Epithelial cell of proximal tubule (primary cell): ENCODE results near the gene PREX1. TPM values are rescaled to one million over a fixed set of nuclear protein-coding genes. Genes with fewer than 3 reads are reported as not detected.

Experiments
- DNase-seq: peaks from one replicate; pipeline ENCODE4 v3.0.0-alpha.2; 2011; ENCODE audit warnings: low read depth
- H3K4me3 ChIP-seq: 2 replicates; pipeline ENCODE4 v1.5.1; 2011; ENCODE audit warnings: low read depth, mild to moderate bottlenecking, low read length
- total RNA-seq: library from RNA; depleted of rRNA; stranded (reverse); fragments of >200 nt; gene quantifications from 2 replicates; pipeline ENCODE4 v1.2.3, GENCODE V29; 2015
- TF ChIP-seq, protein P1 (sequence below): conservative IDR thresholded peaks from 2 replicates; pipeline ENCODE4 v1.5.1; 2012; ENCODE audit warnings: low read depth, mild to moderate bottlenecking, low read length

The PREX1 gene
- total RNA-seq, 1 donor from 2014 or later, result 4.7 TPM

GRCh38 chr20:48631114-48632016 is 196.4 kb downstream of the PREX1 start:
- TF ChIP-seq, protein P1, sequence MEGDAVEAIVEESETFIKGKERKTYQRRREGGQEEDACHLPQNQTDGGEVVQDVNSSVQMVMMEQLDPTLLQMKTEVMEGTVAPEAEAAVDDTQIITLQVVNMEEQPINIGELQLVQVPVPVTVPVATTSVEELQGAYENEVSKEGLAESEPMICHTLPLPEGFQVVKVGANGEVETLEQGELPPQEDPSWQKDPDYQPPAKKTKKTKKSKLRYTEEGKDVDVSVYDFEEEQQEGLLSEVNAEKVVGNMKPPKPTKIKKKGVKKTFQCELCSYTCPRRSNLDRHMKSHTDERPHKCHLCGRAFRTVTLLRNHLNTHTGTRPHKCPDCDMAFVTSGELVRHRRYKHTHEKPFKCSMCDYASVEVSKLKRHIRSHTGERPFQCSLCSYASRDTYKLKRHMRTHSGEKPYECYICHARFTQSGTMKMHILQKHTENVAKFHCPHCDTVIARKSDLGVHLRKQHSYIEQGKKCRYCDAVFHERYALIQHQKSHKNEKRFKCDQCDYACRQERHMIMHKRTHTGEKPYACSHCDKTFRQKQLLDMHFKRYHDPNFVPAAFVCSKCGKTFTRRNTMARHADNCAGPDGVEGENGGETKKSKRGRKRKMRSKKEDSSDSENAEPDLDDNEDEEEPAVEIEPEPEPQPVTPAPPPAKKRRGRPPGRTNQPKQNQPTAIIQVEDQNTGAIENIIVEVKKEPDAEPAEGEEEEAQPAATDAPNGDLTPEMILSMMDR, result no peak
- H3K4me3 ChIP-seq, result no peak overlapping the region
- DNase-seq, result no peak

- H3K4me3 ChIP-seq, result no peak overlapping the region
- DNase-seq, result no peak
- TF ChIP-seq, protein P1, result no peak
Observed at GRCh38 chr20:48630342-48631075, 197.3 kb downstream of the PREX1 start.

GRCh38 chr20:48629960-48630315 is 197.9 kb downstream of the PREX1 start:
- TF ChIP-seq, protein P1, result no peak

DNA sequence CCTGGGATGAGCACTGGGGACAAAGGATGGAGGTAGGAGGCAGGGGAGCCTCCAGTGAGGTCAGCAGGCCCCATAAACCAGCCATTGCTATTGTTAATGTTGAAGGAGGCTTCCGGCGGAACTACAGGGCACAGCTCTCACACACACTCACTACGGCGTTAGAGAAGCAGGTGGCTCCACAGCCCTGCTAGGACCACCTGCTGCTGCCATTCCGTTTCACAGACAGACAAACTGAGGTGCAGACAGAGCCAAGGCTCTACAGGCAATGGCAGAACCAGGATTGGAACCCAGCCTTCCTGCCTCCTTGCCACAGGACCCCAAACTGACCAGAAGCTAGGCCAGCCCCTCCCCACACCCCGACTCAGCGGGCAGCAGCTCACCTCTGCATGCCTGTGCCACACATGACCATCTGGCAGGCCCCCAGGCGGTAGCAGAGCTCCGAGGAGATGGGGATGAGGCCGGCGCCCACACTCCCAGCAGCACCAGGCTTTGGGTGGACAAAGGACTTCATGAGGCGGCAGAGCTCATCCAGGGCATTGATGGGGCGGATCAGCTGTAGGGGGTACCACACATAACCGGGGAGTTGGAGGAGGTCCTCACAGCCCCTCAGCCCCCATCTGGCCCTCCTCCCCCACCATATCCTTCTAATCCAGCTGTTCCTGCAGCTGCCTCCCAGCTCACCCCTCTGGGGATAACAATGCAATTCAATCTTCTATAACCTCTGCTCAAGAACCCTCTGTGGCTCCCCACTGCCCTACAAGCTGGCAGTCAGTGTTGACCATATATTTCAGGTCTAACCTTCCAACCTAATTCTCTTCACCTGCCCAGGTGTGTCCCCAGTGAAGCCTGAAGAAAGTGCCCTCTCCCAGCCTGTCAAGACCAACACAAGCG is 198.5 kb downstream of the PREX1 start:
- no peak overlapping the region for H3K4me3 ChIP-seq
- DNase-seq, result no peak
- TF ChIP-seq, protein P1, result no peak

More at GRCh38 chr20:48629960-48630315, 197.9 kb downstream of the PREX1 start:
- H3K4me3 ChIP-seq, result no peak overlapping the region
- DNase-seq, result no peak

DNA sequence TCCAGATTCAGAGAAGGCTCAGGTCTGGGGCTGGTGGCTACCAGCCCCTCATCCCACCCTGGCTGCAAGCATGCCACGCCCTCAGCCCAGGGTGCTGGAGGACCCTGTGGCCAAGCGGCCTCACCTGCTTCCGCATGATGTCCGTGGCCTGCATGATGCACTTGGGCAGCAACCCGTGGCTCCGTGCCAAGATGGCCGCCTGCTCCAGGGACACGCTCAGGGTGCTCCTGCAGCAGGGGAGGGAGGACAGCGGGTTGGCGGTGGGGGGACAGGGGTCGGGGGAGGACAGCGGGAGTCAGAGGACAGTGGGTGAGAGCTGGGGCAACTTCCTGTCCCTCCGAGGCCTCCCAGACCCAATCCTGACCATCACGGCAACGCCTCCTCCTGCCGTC is 200.1 kb downstream of the PREX1 start:
- no peak overlapping the region for H3K4me3 ChIP-seq
- TF ChIP-seq, protein P1, result no peak
- no peak for DNase-seq

DNA sequence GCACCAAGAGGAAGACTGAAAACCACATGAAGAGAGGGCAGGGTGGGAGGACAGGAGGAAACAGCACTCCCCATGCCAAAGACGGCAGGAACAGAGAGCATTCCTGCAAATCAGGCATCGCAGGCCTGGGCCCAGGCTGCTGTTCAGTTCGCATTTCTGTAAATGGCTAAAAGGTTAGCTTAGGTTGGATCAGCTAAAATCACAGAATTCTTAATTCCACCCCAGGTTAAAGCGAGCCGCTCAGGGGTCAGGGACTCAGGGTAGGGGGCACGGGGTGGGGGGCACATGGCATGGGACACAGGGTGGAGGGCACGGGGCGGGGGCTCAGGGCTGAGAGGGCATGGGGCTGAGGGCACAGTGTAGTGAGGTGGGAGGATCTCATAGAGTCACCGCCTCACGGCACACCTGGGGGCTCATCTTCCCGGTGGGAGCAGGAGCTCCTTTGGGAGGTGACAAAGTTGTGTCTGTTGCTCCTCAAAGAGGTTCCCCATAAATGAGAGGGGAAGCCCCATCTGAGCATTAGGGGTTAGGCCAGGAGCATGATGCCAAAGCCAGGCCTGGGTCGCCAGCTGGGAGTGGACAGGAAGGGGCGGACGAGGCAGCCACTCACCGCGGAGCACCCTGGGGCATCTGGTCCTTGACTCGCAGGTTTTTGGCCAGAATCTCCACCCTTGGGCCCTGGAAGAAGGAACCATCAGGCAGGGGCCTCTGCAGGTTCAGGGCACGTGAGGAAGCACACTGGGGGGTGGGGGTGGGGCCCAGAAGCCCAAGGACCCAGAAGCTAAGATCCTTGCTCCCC is 200.7 kb downstream of the PREX1 start:
- DNase-seq, result no peak
- H3K4me3 ChIP-seq, result no peak overlapping the region
- TF ChIP-seq, protein P1, result no peak
